Measurements from ENCODE around the gene AGPAT1. TPM values are rescaled to one million over a fixed set of nuclear protein-coding genes. Genes with fewer than 3 reads are reported as not detected.

The AGPAT1 gene
- total and polyA plus RNA-seq, 2 of the 13 experiments (the other 11 are each of a cell fraction or from before 2014, with no cell fraction given) = 51.3 to 139 TPM

DNA sequence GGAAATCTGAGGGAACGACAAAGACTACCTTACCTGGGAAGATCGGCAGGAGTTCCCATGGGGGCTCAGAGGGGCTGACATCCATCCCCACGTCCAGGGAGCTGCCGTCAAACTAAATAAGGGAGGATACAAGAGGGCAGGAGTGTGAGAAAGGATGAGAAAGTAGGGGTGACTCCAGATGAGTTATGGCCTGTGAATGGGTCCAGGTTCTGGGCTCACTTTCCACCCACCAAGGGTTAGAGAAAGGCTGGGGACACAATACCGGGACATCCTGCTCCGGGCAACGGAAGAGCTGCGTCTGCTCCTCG lies 48.5 kb downstream of the AGPAT1 start (continued):
- TF ChIP-seq, protein P1, sequence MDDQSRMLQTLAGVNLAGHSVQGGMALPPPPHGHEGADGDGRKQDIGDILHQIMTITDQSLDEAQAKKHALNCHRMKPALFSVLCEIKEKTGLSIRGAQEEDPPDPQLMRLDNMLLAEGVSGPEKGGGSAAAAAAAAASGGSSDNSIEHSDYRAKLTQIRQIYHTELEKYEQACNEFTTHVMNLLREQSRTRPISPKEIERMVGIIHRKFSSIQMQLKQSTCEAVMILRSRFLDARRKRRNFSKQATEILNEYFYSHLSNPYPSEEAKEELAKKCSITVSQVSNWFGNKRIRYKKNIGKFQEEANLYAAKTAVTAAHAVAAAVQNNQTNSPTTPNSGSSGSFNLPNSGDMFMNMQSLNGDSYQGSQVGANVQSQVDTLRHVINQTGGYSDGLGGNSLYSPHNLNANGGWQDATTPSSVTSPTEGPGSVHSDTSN (CRISPR knock-in tag; IDR thresholded peaks at IDR 0.05; ENCODE audit: borderline replicate concordance) = no peak
- peak; percentile 60; the same call in 1 of the 2 replicates for TF ChIP-seq ZNF317 (CRISPR knock-in tag; IDR thresholded peaks at IDR 0.05)
- TF ChIP-seq MATR3 (CRISPR knock-in tag; IDR thresholded peaks at IDR 0.05) = no peak; the same call in 1 of the 2 replicates
- no peak for TF ChIP-seq ZSCAN31 (CRISPR knock-in tag; IDR thresholded peaks at IDR 0.05; ENCODE audit: low read depth)
- TF ChIP-seq, protein P2, sequence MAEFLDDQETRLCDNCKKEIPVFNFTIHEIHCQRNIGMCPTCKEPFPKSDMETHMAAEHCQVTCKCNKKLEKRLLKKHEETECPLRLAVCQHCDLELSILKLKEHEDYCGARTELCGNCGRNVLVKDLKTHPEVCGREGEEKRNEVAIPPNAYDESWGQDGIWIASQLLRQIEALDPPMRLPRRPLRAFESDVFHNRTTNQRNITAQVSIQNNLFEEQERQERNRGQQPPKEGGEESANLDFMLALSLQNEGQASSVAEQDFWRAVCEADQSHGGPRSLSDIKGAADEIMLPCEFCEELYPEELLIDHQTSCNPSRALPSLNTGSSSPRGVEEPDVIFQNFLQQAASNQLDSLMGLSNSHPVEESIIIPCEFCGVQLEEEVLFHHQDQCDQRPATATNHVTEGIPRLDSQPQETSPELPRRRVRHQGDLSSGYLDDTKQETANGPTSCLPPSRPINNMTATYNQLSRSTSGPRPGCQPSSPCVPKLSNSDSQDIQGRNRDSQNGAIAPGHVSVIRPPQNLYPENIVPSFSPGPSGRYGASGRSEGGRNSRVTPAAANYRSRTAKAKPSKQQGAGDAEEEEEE (CRISPR knock-in tag; IDR thresholded peaks at IDR 0.05; ENCODE audit: borderline replicate concordance) = no peak
- TF ChIP-seq, protein P3, sequence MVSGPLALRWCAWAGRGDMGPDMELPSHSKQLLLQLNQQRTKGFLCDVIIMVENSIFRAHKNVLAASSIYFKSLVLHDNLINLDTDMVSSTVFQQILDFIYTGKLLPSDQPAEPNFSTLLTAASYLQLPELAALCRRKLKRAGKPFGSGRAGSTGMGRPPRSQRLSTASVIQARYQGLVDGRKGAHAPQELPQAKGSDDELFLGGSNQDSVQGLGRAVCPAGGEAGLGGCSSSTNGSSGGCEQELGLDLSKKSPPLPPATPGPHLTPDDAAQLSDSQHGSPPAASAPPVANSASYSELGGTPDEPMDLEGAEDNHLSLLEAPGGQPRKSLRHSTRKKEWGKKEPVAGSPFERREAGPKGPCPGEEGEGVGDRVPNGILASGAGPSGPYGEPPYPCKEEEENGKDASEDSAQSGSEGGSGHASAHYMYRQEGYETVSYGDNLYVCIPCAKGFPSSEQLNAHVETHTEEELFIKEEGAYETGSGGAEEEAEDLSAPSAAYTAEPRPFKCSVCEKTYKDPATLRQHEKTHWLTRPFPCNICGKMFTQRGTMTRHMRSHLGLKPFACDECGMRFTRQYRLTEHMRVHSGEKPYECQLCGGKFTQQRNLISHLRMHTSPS (CRISPR knock-in tag; IDR thresholded peaks at IDR 0.05; ENCODE audit: low read depth) = no peak
- TF ChIP-seq ZNF749 (CRISPR knock-in tag; IDR thresholded peaks at IDR 0.05; ENCODE audit: borderline replicate concordance) = no peak
- TF ChIP-seq MED1 (CRISPR knock-in tag; IDR thresholded peaks at IDR 0.05) = 0 out of 2 replicates have a peak, but pooled peaks have one; percentile 6
- TF ChIP-seq, protein P4, sequence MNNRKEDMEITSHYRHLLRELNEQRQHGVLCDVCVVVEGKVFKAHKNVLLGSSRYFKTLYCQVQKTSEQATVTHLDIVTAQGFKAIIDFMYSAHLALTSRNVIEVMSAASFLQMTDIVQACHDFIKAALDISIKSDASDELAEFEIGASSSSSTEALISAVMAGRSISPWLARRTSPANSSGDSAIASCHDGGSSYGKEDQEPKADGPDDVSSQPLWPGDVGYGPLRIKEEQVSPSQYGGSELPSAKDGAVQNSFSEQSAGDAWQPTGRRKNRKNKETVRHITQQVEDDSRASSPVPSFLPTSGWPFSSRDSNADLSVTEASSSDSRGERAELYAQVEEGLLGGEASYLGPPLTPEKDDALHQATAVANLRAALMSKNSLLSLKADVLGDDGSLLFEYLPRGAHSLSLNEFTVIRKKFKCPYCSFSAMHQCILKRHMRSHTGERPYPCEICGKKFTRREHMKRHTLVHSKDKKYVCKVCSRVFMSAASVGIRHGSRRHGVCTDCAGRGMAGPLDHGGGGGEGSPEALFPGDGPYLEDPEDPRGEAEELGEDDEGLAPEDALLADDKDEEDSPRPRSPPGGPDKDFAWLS (CRISPR knock-in tag; IDR thresholded peaks at IDR 0.05; ENCODE audit: borderline replicate concordance) = no peak
- no peak for TF ChIP-seq ZNF678 (CRISPR knock-in tag; IDR thresholded peaks at IDR 0.05)
- TF ChIP-seq POLR2AphosphoS5 (IDR thresholded peaks at IDR 0.05; ENCODE audit: low read depth, low read length) = no peak
- TF ChIP-seq ZBTB20 (CRISPR knock-in tag; IDR thresholded peaks at IDR 0.05; ENCODE audit: borderline replicate concordance, low read depth) = no peak
- no peak for TF ChIP-seq NBN (conservative IDR thresholded peaks at IDR 0.05)
- TF ChIP-seq YEATS2 (CRISPR knock-in tag; IDR thresholded peaks at IDR 0.05; ENCODE audit: borderline replicate concordance) = no peak
- TF ChIP-seq, protein P5, sequence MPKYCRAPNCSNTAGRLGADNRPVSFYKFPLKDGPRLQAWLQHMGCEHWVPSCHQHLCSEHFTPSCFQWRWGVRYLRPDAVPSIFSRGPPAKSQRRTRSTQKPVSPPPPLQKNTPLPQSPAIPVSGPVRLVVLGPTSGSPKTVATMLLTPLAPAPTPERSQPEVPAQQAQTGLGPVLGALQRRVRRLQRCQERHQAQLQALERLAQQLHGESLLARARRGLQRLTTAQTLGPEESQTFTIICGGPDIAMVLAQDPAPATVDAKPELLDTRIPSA (CRISPR knock-in tag; IDR thresholded peaks at IDR 0.05; ENCODE audit: borderline replicate concordance) = no peak
- TF ChIP-seq, protein P6, sequence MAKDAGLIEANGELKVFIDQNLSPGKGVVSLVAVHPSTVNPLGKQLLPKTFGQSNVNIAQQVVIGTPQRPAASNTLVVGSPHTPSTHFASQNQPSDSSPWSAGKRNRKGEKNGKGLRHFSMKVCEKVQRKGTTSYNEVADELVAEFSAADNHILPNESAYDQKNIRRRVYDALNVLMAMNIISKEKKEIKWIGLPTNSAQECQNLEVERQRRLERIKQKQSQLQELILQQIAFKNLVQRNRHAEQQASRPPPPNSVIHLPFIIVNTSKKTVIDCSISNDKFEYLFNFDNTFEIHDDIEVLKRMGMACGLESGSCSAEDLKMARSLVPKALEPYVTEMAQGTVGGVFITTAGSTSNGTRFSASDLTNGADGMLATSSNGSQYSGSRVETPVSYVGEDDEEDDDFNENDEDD (CRISPR knock-in tag; IDR thresholded peaks at IDR 0.05; ENCODE audit: borderline replicate concordance) = no peak
- no peak for TF ChIP-seq TARDBP (CRISPR knock-in tag; IDR thresholded peaks at IDR 0.05)
- no peak for TF ChIP-seq ZNF367 (CRISPR knock-in tag; IDR thresholded peaks at IDR 0.05; ENCODE audit: borderline replicate concordance)
- no peak for TF ChIP-seq RFXANK (CRISPR knock-in tag; IDR thresholded peaks at IDR 0.05)
- 0 out of 2 replicates have a peak, but pooled peaks have one; percentile 13 for TF ChIP-seq MEIS2 (CRISPR knock-in tag; IDR thresholded peaks at IDR 0.05)
- TF ChIP-seq JDP2 (CRISPR knock-in tag; IDR thresholded peaks at IDR 0.05; ENCODE audit: borderline replicate concordance) = no peak
- TF ChIP-seq ZNF543 (CRISPR knock-in tag; IDR thresholded peaks at IDR 0.05) = no peak
- TF ChIP-seq SATB2 (CRISPR knock-in tag; IDR thresholded peaks at IDR 0.05) = 0 out of 2 replicates have a peak, but pooled peaks have one; percentile 68
- no peak for TF ChIP-seq CHD2 (IDR thresholded peaks at IDR 0.05; ENCODE audit: low read depth, low read length)
